ENCODE results near the gene GCH1. TPM values are rescaled to one million over a fixed set of nuclear protein-coding genes. Genes with fewer than 3 reads are reported as not detected.

Gene GCH1
- polyA plus RNA-seq, 1 experiment = 1.3 TPM

GRCh38 chr14:54815016-54815415 is 87.6 kb downstream of the GCH1 start:
- no peak for TF ChIP-seq CTCF (IDR thresholded peaks at IDR 0.05; ENCODE audit: insufficient read depth, low read depth, low read length)
- Histone ChIP-seq H3K27me3 (ENCODE audit: control insufficient read depth, insufficient read depth, low read length) (peaks cover 11% of the 10 kb centered on the region), H3K36me3 (ENCODE audit: control insufficient read depth, insufficient read depth, low read length) (no peaks in the 10 kb centered on the region), H3K4me3 (ENCODE audit: low read depth, low read length) (no peak overlapping the region)
- no peak for DNase-seq (ENCODE audit: low read depth)
- CTCF ChIA-PET = interaction anchor here (3.4 kb wide), 1 partner anchor 10 kb away, joined by 18 read pairs; no protein-coding TSS in a partner anchor
- POLR2A ChIA-PET = no interaction called here

GRCh38 chr14:54814076-54814475 is 88.5 kb downstream of the GCH1 start:
- Histone ChIP-seq H3K27me3 (ENCODE audit: control insufficient read depth, insufficient read depth, low read length) (peaks cover 11% of the 10 kb centered on the region), H3K4me3 (ENCODE audit: low read depth, low read length) (no peak overlapping the region), H3K36me3 (ENCODE audit: control insufficient read depth, insufficient read depth, low read length) (no peaks in the 10 kb centered on the region)
- ChIA-PET POLR2A (no interaction called here), CTCF (interaction anchor here (1.7 to 3.4 kb wide), 2 partner anchors 9 to 44 kb away, joined by 3 to 18 read pairs; no protein-coding TSS in a partner anchor)
- no peak for TF ChIP-seq CTCF (IDR thresholded peaks at IDR 0.05; ENCODE audit: insufficient read depth, low read depth, low read length)
- no peak for DNase-seq (ENCODE audit: low read depth)

DNA sequence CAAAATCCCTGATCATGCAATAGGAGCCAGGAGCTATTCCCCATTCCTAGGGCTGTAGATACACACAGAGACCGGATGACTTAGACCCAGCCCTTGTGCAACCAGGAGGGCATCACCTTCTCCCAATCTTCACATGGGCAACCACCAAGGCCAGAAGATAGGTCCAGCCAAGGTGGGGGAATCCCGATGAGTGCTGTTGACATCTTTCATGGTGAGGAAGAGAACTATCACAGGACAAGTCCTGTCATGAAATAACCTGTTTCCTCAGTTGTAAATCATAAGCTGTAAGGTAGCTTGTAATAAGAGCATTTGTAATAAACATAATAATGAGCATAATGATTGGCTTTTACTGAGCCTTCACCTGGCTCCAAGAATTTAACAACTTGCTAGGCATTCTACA is 89.5 kb downstream of the GCH1 start:
- H3K27me3 ChIP-seq (ENCODE audit: control insufficient read depth, insufficient read depth, low read length) = peaks cover 11% of the 10 kb centered on the region
- ChIA-PET CTCF (interaction anchor here (0.5 to 3.4 kb wide), 4 partner anchors 8 to 249 kb away, joined by 3 to 18 read pairs (median 5); no protein-coding TSS in a partner anchor), POLR2A (interaction anchor here (0.6 kb wide), 1 partner anchor 57 kb away, joined by 14 read pairs; no protein-coding TSS in a partner anchor)
- no peaks in the 10 kb centered on the region for H3K36me3 ChIP-seq (ENCODE audit: control insufficient read depth, insufficient read depth, low read length)
- DNase-seq (ENCODE audit: low read depth) = no peak
- no peak for TF ChIP-seq CTCF (IDR thresholded peaks at IDR 0.05; ENCODE audit: insufficient read depth, low read depth, low read length)
- no peak overlapping the region for H3K4me3 ChIP-seq (ENCODE audit: low read depth, low read length)

- ChIA-PET POLR2A (interaction anchor here (0.6 to 0.8 kb wide), 2 partner anchors 14 to 58 kb away, joined by 6 to 14 read pairs; no protein-coding TSS in a partner anchor), CTCF (interaction anchor here (0.5 to 3.4 kb wide), 5 partner anchors 7 to 249 kb away, joined by 3 to 18 read pairs (median 3); no protein-coding TSS in a partner anchor)
- DNase-seq (ENCODE audit: low read depth) = no peak
- H3K4me3 ChIP-seq (ENCODE audit: low read depth, low read length) = no peak overlapping the region
- H3K27me3 ChIP-seq (ENCODE audit: control insufficient read depth, insufficient read depth, low read length) = peaks cover 11% of the 10 kb centered on the region
- H3K36me3 ChIP-seq (ENCODE audit: control insufficient read depth, insufficient read depth, low read length) = no peaks in the 10 kb centered on the region
- TF ChIP-seq CTCF (IDR thresholded peaks at IDR 0.05; ENCODE audit: insufficient read depth, low read depth, low read length) = no peak
These were observed 90.0 kb downstream of the GCH1 start for GRCh38 chr14:54812617-54813016.

DNA sequence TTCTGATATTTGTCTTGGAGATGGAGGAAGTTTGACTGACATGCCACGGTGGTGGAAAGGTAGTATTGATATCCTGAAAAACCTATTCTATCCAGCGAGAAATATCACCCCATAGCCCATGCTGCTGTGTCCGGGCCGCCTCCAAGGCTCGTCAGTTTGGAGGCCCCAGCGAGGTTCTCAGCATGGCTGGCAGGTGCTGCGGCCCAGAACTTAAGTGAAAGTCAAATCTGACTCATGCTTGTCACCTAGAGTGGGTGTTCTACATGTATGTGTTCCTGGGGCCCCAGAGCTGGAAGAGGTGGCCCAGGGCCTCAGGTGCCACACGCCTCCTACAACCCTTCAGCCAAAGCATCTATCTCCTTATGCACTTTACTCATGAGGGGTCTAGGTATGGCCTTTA is 92.9 kb downstream of the GCH1 start:
- no peak for TF ChIP-seq CTCF (IDR thresholded peaks at IDR 0.05; ENCODE audit: insufficient read depth, low read depth, low read length)
- peaks cover 9% of the 10 kb centered on the region for H3K27me3 ChIP-seq (ENCODE audit: control insufficient read depth, insufficient read depth, low read length)
- CTCF ChIA-PET = interaction anchor here (6.7 kb wide), 1 partner anchor 8 kb away, joined by 53 read pairs; no protein-coding TSS in a partner anchor
- POLR2A ChIA-PET = no interaction called here
- no peak for DNase-seq (ENCODE audit: low read depth)
- H3K36me3 ChIP-seq (ENCODE audit: control insufficient read depth, insufficient read depth, low read length) = no peaks in the 10 kb centered on the region
- H3K4me3 ChIP-seq (ENCODE audit: low read depth, low read length) = no peak overlapping the region

Measured in BJ (cell line).